NCI-H69 (cell line): ENCODE results near the gene USP30.
A peak's percentile ranks its signal among the peaks of the same experiment; 100 is the strongest.
"Not testable (repeated sequence)": the region's sequence is repeated elsewhere in the genome, so short reads cannot be mapped to it uniquely, and the experiment has no call there.

Experiments used
- DNase-seq: peaks from one replicate; lab custom pipeline; 2025; lab: John Stamatoyannopoulos, UW

Gene USP30

GRCh38 chr12:109052414-109053323 is at the start of gene USP30:
USP30 (plus strand) TSS chr12:109052576; CDS start chr12:109052679, 103 bp downstream.
- DNase-seq: peak; percentile 96

GRCh38 chr12:109004017-109004416 is 48.4 kb upstream of the USP30 start:
- no peak for DNase-seq

- no peak for DNase-seq
Measured at GRCh38 chr12:109009766-109010165, 42.6 kb upstream of the USP30 start.

GRCh38 chr12:109010259-109010658 is 42.1 kb upstream of the USP30 start:
- no peak for DNase-seq

- DNase-seq: no peak
Measured at GRCh38 chr12:109014984-109015765, 37.2 kb upstream of the USP30 start.

GRCh38 chr12:109016016-109016415 is 36.4 kb upstream of the USP30 start:
- no peak for DNase-seq

GRCh38 chr12:109016978-109017377 is 35.4 kb upstream of the USP30 start:
- no peak for DNase-seq

- DNase-seq: peak; percentile 53
Measured at GRCh38 chr12:109018296-109018695, 34.1 kb upstream of the USP30 start.

GRCh38 chr12:109020146-109020795 is 32.1 kb upstream of the USP30 start:
- DNase-seq: peak; percentile 66

- peak; percentile 95 for DNase-seq
Measured at GRCh38 chr12:109020796-109021380, 31.5 kb upstream of the USP30 start, which contains the start of gene SVOP. SVOP (minus strand) TSS chr12:109021068; CDS start chr12:109020868, 200 bp downstream.

GRCh38 chr12:109027767-109028166 is 24.6 kb upstream of the USP30 start:
- no peak for DNase-seq

GRCh38 chr12:109028624-109029023 is 23.8 kb upstream of the USP30 start:
- not testable (repeated sequence) for DNase-seq

GRCh38 chr12:109029411-109029810 is 23.0 kb upstream of the USP30 start:
- no peak for DNase-seq

GRCh38 chr12:109033239-109034196 is 18.9 kb upstream of the USP30 start:
- DNase-seq: peak; percentile 41

- DNase-seq: no peak
Measured at GRCh38 chr12:109036975-109037374, 15.4 kb upstream of the USP30 start.

- DNase-seq: no peak
Measured at GRCh38 chr12:109044241-109044640, 8.1 kb upstream of the USP30 start.

- no peak for DNase-seq
Measured at GRCh38 chr12:109047081-109047805, 5.1 kb upstream of the USP30 start.

- not testable (repeated sequence) for DNase-seq
Measured at GRCh38 chr12:109048706-109049105, 3.7 kb upstream of the USP30 start.

- DNase-seq: not testable (repeated sequence)
Measured at GRCh38 chr12:109049794-109050193, 2.6 kb upstream of the USP30 start.

GRCh38 chr12:109052097-109052413 is 321 bp upstream of the USP30 start:
- DNase-seq: no peak
